SHP77 (cell line): ENCODE results near the gene GRIK2.

Experiments used
- DNase-seq, 2 experiments: peaks; one replicate each; lab custom pipeline; 2025; lab: John Stamatoyannopoulos, UW

GRIK2 gene

DNA sequence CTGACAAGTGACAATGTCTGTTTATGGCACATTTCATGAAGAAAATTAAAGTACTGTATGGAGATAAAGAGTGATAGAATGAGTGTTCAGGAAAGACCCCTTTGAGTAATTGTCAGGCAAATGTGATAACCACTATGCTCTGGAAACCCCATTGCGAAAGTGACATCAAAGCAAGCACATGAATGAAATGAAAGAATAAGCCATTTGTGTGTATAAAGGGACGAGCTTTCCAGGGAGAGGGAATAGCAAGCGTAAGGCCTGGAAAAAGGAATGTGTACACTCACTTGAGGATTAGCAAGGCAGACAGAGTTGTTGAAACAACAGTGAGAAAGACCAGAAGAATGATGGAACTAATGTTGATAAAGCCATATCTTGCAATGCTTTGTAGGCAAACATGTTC lies 490.0 kb downstream of the GRIK2 start:
- DNase-seq = no peak

DNA sequence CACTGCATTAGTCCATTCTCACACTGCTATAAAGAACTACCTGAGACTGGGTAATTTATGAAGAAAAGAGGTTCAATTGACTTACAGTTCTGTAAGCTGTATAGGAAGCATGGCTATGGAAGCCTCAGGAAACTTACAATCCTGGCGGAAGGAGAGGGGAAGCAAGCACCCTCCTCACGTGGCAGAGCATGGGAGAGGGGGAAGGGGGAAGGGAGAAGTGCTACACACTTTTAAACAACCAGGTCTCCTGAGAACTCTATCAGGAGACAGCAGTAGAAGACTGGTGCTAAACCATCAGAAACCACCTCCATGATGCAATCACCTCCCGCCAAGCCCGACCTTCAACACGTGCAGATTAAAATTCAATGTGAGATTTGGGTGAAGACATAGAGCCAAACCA lies 494.0 kb downstream of the GRIK2 start:
- DNase-seq = no peak

DNA sequence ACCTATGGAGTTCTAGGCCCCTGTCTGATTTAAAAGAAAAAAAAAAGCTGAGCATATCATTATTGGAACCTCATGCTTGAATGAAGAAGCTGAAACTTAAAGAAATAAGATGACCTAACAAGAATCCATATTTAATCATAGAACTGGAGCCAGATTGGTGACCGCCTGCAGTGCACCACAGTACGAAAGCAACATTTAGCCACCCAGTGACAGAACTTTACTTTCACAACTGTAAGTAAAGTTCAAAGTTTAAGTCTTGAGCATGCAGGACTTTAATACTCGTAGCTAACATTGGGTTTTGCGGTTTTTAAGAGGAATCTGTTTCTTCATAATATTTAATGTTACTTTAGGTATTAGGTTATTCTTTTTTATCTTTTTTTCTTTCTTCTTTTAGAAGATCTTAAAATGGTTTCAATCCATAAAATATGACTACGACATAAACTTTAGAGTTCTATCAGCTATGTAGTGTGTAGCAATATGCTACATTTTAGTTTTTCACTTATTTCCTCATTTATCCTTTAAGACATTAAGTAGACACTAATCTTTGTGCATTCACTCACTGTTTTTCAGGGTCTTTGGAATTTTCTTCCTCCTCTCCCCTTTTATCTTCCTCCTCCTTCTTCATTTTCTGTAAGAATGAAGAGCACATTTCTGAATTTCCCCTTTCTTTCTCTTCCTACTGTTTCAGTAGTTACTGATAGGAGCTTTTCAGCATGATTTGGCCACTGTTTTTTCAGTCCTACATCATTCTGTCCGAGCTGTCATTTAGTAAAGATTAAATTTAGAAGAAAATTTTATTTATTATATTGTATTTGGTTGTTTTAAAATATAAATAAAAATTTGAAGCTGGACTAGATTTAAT lies 514.1 kb downstream of the GRIK2 start:
- no peak for DNase-seq

DNA sequence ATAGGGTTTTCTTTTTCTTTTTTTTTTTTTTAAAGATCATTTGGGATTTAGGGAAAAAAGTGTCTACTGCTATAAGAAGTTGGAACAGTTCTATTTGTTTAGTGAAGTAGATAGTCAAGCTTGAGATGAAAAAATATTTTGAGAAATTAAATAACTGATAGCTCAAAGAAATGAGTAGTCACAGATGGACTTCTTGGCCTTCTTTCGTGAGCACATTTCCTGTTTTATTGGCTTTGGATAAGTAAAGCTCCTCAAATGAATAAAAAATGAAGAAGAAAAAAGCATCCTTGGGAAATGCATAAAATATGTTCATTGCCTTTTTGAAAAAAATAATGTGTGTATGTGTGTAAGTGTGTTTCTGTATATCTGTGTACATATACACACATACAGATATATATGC lies 515.9 kb downstream of the GRIK2 start:
- DNase-seq = no peak

DNA sequence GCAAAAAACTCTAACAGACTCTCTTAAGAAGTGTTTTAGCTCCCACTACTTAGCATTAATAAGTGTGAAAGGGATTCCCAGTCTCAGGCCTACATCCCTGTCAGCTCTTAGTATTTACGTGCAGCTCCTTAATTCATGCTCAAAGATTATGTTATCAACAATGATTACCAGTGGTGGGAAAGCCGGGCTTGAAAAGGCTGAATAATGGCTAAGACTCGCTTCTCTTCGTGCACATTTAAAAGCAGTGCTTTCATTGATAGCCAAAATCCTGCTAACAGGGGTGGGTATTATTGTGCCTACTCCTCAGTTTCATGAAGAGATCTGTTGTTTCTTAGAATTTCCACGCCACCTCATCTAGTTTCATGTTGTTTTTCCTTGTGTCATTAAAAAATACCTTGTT lies 518.8 kb downstream of the GRIK2 start:
- DNase-seq = no peak

DNA sequence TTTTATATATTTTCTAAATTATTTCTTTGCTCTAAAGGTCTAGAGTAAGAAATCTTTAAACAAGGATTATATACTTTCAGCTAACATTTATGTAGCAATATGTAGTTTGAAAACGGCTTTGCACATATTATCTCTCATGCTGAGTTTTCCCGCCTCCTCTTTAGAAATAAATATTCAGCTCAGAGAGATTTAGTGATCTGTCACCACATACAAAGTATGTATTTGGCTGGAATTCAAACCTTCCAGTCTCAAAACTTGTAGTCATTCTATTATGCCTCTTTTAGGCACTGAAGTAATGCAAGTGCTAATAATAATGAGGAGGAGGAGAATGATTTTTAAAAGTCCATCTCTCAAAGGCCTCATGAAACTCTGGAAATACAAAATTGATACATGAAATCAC lies 525.0 kb downstream of the GRIK2 start:
- no peak for DNase-seq

DNA sequence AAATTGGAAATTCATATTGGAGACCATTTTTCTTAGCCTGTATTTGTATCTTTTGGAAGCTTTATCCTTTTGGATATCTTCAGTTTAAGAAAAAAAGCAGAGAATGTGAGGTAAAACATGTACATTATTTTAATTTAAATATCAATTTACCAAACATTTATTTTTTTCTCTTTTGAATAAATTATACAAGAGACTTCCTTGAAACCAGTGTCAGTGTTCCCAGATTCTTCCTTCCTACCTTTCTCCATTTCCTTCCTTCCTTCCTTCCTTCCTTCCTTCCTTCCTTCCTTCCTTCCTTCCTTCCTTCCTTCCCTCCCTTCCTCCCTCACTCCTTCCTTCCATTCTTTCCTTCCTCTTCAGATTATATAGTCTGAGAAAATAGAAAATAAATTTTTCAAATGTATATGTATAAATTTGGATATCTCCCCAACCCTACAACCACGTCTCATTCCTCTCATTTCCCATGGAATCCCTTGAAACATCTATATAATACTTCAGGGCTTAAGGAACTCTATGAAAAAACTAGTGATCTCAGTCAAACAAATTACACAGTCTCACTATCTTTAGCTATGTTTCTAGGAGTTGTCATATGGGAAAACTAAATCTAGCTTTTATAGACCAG lies 528.4 kb downstream of the GRIK2 start:
- no peak for DNase-seq

DNA sequence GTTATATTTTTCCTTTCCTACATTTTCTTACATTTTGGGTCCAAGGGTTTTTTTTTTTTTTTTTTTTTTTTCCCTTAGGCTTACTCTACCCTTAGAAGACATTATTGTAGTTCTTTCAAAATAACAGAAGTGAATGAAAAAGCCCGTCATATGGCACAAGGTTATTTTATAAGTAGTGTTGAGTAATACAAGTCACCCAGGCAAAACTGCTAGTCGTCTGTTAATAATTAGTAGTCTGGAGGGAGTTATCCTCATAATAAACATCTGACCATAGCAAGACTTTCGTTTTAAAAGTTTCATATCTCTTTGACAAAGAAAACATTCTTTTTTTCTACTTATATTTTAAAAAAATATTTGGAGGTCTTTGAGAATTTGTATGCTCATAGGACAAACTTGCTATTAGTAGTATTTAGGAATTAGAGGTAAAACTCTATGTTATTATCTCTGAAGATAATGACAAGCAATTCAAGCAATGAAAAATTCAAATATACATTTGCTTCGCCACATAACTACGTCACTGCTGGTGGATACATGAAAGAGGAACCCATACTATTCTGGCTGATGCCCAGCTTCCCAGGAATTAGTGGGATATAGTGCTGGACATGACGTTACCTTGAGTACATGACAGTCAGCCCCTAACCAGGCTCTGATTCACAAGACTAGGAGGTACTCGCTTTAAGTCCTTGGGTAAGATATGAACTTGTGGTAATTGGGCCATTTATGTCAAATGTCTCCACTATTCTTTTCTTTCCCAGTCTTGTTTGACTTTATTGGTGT lies 532.8 kb downstream of the GRIK2 start:
- DNase-seq = no peak

DNA sequence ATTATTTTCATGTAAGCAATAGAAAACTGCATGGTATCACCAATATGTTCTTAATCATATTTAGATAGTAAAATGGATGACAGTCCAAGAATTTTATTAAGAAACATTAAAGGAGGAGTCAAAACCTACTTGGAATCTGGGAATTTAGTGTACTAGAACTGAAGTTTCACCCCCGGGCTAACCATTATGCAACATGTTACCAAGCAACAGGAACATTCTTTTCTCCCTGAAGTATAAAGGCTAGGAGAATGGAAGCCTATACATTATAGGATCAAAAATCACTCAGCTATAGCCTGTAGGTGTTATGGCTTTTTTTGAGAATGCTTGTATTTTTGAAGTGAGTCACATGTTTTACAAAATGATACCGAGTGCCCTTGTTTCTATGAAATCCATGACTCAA lies 538.3 kb downstream of the GRIK2 start:
- DNase-seq = no peak

DNA sequence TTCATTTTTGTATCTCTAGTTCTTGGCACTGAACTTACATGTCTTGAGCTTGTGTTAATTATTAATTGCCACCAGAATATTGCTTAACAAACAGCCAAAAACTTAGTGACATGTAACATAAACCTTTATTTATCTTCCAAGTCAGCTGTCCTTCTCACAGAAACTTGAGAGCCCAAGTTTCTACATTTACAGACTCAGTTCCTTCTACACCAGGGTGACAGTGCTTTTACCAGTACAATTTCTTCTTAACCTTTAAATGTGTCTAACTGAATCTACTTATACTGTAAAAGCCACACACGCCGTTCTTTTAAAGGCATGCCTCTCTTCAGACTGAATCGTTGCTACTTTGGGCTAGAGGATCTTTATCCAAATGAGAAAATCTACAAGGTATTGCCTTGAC lies 539.2 kb downstream of the GRIK2 start:
- no peak for DNase-seq

DNA sequence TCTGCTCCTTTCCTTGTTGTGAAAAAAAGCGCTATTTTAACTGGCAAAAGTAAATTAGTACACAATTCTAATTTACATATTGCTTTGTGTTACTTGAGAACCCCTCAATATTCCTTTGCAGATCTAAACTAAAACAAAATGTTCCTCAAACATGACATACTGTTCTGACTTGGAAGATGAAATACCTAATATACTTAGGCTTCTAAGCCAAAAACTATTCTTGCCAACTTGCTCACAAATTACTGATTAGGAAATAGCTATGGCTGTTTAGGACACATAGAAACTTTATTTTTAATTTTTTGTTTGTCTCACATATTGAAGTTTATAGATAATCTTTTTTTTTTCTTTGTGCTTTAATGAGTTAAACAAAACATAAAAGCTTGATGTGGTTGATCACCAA lies 542.2 kb downstream of the GRIK2 start:
- DNase-seq = no peak

DNA sequence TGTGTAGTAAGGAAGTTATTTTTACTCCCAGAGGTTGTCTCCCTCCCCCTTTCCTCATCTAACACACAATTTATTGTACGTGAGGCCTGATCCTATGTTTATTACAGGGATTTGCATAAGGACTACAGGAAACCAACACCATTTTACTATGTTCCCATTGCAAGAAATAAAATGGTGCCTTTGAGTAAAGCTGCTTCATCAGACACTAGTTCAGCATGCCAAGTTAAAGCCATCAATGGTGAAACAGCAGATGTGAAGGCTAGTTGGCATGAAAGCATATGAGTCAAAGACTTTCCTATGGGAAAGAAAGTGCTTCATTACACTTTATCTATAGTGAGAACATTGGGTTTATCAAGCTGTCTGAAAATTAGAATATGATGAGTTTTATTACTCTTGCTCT lies 543.0 kb downstream of the GRIK2 start:
- no peak for DNase-seq

DNA sequence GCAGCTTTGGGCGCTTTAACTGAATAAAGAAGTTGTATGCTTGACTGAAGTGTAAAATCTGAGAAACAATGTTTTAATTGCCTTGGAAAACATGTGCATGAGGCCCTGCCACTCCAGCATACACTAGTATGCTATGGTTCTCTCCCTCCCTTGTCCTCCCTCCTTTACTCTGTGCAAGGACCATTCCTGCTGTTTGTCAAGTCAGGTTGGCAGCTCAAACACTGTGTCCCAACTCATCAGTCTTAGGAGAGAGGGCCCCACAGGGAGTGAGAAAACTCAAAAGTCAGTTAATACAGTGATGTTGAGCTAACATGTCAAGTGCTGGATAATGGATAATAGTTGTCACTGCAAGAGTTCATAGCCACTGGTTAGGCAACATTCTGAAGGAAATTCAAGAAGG lies 543.6 kb downstream of the GRIK2 start:
- no peak for DNase-seq

DNA sequence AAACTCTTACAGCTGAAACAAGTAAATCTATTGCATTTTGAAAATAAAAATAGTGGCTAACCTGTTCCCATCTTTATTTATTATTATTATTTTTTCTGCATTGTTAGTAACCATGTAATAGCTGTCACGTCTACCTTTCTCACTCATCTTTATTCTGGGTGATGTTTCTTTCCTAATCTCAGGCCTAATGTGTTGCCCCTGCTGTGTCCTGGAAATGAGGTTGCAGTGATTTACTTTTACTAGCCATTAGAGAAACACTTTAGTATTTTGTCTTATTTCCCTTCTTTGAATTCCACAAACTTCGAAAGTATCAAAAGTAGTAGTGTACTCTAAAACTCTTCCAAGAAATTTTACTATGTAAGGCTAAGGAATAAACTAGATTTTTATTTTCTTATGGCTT lies 546.9 kb downstream of the GRIK2 start:
- no peak for DNase-seq

DNA sequence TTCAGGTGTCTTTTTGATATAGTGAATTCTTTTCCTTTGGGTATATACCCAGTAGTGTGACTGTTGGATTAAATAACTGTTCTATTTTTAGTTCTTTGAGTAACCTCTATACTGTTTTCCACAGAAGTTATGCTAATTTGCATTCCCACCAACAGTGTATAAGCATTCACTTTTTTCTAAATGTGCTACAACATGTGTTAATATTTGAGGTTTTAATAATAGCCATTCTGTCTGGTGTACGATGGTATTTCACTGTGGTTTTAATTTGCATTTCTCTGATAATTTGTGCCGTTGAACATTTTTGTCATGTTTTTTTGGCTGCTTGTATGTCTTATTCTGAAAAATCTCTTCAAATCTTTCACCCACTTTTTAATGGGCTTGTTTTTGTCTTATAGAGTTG lies 563.5 kb downstream of the GRIK2 start:
- DNase-seq = no peak

DNA sequence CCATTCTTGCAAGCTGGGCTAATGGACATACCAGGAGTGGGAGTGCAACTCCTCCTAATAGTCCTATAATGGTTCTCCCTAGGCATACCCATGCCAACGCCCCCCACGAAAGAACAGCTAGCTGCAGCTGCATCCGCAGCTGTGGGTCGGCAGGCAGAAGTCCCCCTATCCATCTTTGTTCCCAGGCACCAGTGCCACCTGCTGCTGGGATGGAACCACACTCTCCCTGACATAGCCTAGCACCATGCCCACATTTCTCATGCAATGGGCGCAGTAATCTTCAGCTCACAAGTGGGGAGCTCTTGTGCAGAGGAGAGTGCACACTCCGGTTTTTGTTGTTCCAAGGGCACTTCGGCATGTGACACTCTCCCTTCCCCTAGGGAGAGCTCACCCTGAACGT lies 567.8 kb downstream of the GRIK2 start:
- DNase-seq = no peak

DNA sequence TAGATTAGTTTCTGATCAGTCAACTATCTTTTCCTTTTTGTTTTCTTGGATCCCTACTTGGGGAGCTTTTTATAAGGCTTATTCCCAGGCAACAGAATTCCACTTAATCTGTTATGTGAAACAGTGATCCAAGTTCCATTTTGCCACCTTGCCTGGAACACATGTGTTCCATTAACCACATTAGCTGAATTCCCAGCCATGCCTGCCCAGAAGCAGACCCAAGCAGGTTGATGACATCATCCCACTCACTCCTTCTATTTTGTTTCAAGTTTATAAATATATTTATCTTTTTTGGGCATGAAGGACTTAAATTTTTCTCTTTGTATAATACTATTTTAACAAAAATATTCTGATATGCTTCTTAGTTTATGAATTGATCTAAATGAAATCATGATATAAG lies 587.4 kb downstream of the GRIK2 start:
- DNase-seq = no peak

DNA sequence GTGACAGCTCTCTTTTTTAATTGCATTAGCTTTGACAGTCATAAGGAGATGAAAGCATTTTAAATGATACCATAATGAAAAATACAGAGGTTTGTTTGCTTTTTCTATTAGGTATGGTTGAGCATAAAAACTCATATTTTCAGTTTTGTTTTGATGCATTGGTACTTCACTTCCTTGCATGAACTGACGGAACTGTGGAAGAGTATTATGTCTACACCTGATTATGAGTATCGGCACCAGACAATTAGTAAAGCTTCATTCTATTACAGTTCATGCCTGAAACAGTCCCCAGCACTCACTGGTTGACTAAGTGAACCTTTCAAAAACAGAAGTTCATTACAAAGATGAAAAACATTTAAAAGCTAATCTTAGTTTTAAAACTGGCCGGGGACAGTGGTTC lies 593.0 kb downstream of the GRIK2 start:
- DNase-seq = no peak

DNA sequence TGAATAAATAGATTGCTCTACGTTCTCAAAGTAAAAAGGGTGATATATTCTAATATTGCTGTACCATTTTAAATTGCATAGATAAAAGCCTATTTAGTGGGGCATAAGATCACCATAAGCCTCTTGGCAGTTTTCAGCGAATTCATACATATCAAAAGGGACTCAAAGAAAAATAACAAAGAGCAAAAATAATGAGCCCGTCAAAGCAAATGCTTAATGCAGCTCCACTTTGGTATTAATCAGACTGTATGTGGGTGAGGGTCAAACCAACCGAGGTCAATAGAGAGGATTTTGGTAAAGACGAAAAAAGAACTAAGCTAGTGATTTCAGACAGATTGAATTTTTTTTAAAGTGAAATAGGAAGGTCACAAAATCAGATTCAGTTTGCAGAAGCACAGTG lies 598.8 kb downstream of the GRIK2 start:
- no peak for DNase-seq

DNA sequence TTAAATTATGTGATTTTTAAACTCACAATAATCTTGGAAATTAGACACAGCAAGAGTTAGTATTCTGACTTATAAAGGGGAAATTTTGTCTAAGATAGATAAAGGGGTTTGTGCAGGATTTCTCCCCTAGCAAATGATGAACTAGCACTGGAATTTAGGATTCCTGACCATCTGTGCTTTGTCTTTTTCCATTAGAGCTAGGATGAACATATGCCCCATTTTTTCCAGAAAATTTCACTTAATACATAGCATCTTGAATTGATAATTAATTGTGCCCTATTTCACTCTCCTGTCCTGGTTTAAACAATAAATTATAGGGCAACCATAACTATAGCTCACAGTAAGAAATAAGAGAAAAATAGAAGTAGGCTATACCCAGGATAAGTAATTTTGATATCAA lies 601.0 kb downstream of the GRIK2 start:
- DNase-seq = no peak

DNA sequence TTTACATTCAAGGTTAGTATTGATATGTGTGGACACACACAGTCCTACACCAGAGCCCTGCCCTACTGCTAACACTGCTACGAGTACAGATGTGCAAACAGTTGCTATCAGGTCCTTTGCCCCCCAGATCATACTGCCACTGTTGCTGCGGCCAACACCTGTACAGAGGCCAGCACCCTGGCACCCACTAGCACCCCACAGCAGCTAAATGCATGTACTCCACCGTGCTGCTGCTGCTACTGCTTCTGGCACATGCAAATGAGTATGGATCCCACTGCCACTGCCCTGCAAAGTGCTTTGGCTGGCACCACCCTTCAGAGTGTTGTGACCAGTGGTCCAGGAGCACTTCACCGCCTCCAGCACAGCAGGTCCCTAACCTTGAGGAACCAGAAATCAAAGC lies 621.9 kb downstream of the GRIK2 start:
- no peak for DNase-seq

DNA sequence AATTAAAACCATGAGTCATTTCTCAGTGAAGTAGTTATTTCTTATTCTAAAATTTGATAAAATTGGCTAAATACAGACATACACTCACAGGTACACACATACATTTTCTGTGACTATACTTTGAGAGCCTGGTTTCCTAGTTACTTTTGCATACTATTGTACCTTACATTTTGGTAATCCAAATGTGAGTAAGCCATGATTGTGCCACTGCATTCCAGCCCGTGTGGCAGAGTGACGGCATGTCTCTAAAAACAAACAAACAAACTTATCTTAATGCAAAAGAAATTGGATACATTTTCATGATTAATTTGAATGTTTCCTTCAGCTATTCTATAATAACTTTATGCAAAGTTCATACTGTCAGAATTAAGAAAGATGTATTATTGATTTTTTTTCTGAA lies 628.8 kb downstream of the GRIK2 start:
- no peak for DNase-seq

DNA sequence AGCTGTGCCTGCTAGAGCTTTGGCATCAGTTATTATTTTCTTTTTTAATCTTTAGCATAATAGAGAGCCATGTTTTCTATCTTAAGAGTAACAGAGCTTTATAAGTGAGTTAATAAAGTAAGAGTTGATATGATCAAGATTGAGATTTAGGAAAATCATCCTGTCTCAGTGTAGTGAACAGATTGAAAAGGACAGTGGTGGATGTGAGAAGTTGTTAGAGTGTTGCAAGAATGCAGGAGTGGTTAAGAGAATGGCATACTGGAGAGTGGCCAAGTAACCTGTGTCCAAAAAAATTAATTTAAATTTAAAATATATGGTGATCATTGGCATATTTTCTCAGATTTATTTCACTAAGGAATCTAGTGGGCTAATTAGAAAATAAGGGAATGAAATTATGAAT lies 629.3 kb downstream of the GRIK2 start:
- no peak for DNase-seq
